ENCODE data around the gene PRPF40A.

DNA sequence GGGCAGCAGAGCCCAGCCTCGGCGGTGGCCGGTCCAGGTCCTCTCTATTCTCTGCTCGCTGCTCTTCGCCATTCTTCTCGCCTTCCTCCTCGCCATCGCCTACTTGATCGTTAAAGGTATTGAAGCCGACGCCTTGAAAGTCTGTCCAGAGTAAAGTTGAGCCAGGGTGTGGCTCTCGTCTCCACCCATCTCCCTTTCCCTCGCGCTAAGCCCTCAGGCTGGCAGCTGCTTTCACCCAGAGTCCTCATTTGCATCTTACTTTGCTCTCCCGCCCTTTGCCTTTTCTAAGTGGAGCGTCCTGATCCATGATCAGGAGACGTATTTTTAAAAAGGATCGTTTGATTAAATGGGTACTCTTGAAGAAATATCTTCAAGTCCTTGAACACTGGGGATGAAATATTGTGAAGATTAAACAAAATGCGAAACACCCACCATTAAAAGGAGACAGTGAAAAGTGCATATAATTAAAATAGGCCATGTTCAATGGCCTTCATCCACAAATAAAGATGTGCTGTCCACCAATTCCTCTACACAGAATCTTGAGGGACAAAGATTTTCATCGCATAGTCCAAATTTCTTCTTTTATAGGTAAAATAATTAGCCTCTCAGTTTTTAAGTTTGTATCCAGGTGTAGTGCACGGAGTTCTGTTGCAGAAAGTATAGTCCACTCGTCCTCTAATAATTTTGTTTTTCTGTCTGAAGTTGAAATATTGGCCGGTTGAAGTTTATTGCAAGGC lies 1.8 kb upstream of the PRPF40A start:
- no peak for TF ChIP-seq POLR2A (IDR thresholded peaks at IDR 0.05; ENCODE audit: low read depth, low read length)
- no peak for TF ChIP-seq POLR2AphosphoS5 (IDR thresholded peaks at IDR 0.05; ENCODE audit: low read depth, low read length)
- no peak for TF ChIP-seq SPI1 (IDR thresholded peaks at IDR 0.05; ENCODE audit: low read depth, low read length)
- TF ChIP-seq PAX5 (IDR thresholded peaks at IDR 0.05; ENCODE audit: insufficient read depth, low read length, severe bottlenecking) = no peak

All from GM12891 (cell line).